IMR-90 (cell line): ENCODE measurements around the gene PRPSAP1. TPM values are rescaled to one million over a fixed set of nuclear protein-coding genes. Genes with fewer than 3 reads are reported as not detected.
A peak's percentile ranks its signal among the peaks of the same experiment; 100 is the strongest.

Experiments used
- ATAC-seq: fragments of 200-7000 bp; cut with Tn5 transposase; 2 replicates; pipeline ENCODE4 v1.9.1; 2020; ENCODE audit warnings: low read depth, mild to moderate bottlenecking, moderate library complexity
- BruUV-seq: library from RNA; stranded (reverse); fragments of 400-500 nt; replicated peaks from 2 replicates; lab custom pipeline; 2021; lab: Mats Ljungman, UMichigan
- CTCF ChIA-PET: fragments of 300-600 bp; formaldehyde crosslinking; extraction: SDS; loops from one replicate; lab custom pipeline; 2021; ENCODE audit warnings: antibody characterized with exemption; lab: Yijun Ruan, JAX
- POLR2A ChIA-PET: fragments of 300-600 bp; sonication (Branson Sonifier 250); formaldehyde crosslinking; loops from one replicate; lab custom pipeline; 2022; ENCODE audit warnings: antibody characterized with exemption; ENCODE audit not compliant: unreplicated experiment; lab: Charles Lee
- DNase-seq: peaks from one replicate; pipeline ENCODE4 v3.0.0; 2013
- H2AFZ ChIP-seq: replicated peaks from 2 replicates; pipeline ENCODE3; 2013; ENCODE audit warnings: low read length, mild to moderate bottlenecking; ENCODE audit not compliant: poor library complexity
- H2AK5ac ChIP-seq: 2 replicates; pipeline ENCODE4 v1.6.1; 2013; ENCODE audit warnings: low read depth, low read length, inconsistent platforms
- H2AK9ac ChIP-seq: replicated peaks from 2 replicates; pipeline ENCODE3; 2013; ENCODE audit warnings: mild to moderate bottlenecking, low read depth, low read length, moderate library complexity; ENCODE audit not compliant: poor library complexity
- H2BK120ac ChIP-seq: 2 replicates; pipeline ENCODE4 v1.6.1; 2013; ENCODE audit warnings: low read depth, low read length, inconsistent platforms
- H2BK15ac ChIP-seq: 3 replicates; pipeline ENCODE4 v1.6.1; 2013; ENCODE audit warnings: low read depth, low read length, inconsistent platforms
- H2BK20ac ChIP-seq: 2 replicates; pipeline ENCODE4 v1.6.1; 2013; ENCODE audit warnings: low read depth, mild to moderate bottlenecking, inconsistent platforms, low read length, moderate library complexity
- H2BK5ac ChIP-seq: 2 replicates; pipeline ENCODE4 v1.6.1; 2013; ENCODE audit warnings: mild to moderate bottlenecking, low read depth, low read length, inconsistent platforms; ENCODE audit not compliant: poor library complexity, severe bottlenecking
- H3K14ac ChIP-seq: replicated peaks from 2 replicates; pipeline ENCODE4 v1.6.1; 2013; ENCODE audit warnings: low read depth, low read length, inconsistent platforms
- H3K18ac ChIP-seq: 2 replicates; pipeline ENCODE4 v1.6.1; 2013; ENCODE audit warnings: low read depth, low read length, control low read depth
- H3K23ac ChIP-seq: 2 replicates; pipeline ENCODE4 v1.6.1; 2013; ENCODE audit warnings: low read depth, low read length, inconsistent platforms
- H3K27ac ChIP-seq: 2 replicates; pipeline ENCODE4 v1.5.1; 2013; ENCODE audit warnings: mild to moderate bottlenecking, control low read depth, low read length; ENCODE audit not compliant: insufficient read depth
- H3K27me3 ChIP-seq: 2 replicates; pipeline ENCODE4 v1.6.1; 2013; ENCODE audit warnings: low read length; ENCODE audit not compliant: control insufficient read depth, insufficient read depth
- H3K36me3 ChIP-seq: 2 replicates; pipeline ENCODE4 v1.6.1; 2013; ENCODE audit warnings: low read length, mixed read lengths; ENCODE audit not compliant: control insufficient read depth, insufficient read depth
- H3K4ac ChIP-seq: 2 replicates; pipeline ENCODE4 v1.6.1; 2013; ENCODE audit warnings: low read depth, low read length, inconsistent platforms
- H3K4me1 ChIP-seq: 2 replicates; pipeline ENCODE4 v1.6.1; 2013; ENCODE audit warnings: low read length, mixed read lengths; ENCODE audit not compliant: control insufficient read depth, insufficient read depth
- H3K4me2 ChIP-seq: 2 replicates; pipeline ENCODE4 v1.6.1; 2013; ENCODE audit warnings: low read depth, mild to moderate bottlenecking, control low read depth, low read length, moderate library complexity
- H3K4me3 ChIP-seq: 2 replicates; pipeline ENCODE4 v1.5.1; 2013; ENCODE audit warnings: low read depth, mild to moderate bottlenecking, control low read depth, low read length, moderate library complexity; ENCODE audit not compliant: insufficient read depth
- H3K56ac ChIP-seq: 2 replicates; pipeline ENCODE4 v1.6.1; 2013; ENCODE audit warnings: low read length, inconsistent platforms; ENCODE audit not compliant: insufficient read depth; ENCODE audit errors: extremely low read depth
- H3K79me1 ChIP-seq, 2 experiments: 2 replicates each; pipeline ENCODE4 v1.6.1; 2013; ENCODE audit warnings: low read length in 2 of 2, inconsistent platforms in 1 of 2, low read depth in 1 of 2
- H3K9ac ChIP-seq: 2 replicates; pipeline ENCODE4 v1.6.1; 2013; ENCODE audit warnings: low read depth, low read length, control low read depth
- H3K9me1 ChIP-seq: 2 replicates; pipeline ENCODE4 v1.6.1; 2013; ENCODE audit warnings: low read length, inconsistent platforms; ENCODE audit not compliant: insufficient read depth
- H3K9me3 ChIP-seq: 2 replicates; pipeline ENCODE4 v1.6.1; 2013; ENCODE audit warnings: low read length; ENCODE audit not compliant: control insufficient read depth, insufficient read depth
- H4K20me1 ChIP-seq: 2 replicates; pipeline ENCODE4 v1.6.1; 2013; ENCODE audit warnings: low read length, inconsistent platforms; ENCODE audit not compliant: insufficient read depth
- H4K5ac ChIP-seq: 2 replicates; pipeline ENCODE4 v1.6.1; 2013; ENCODE audit warnings: mild to moderate bottlenecking, low read depth, low read length, control low read depth
- H4K8ac ChIP-seq, 2 experiments: 2 replicates each; pipeline ENCODE4 v1.6.1; 2013; ENCODE audit warnings: low read depth in 2 of 2, low read length in 2 of 2, control low read depth in 1 of 2, inconsistent platforms in 1 of 2
- H4K91ac ChIP-seq: 2 replicates; pipeline ENCODE4 v1.6.1; 2013; ENCODE audit warnings: low read depth, low read length, inconsistent platforms; ENCODE audit not compliant: insufficient read depth
- CEBPB ChIP-seq: IDR thresholded peaks from 2 replicates; pipeline ENCODE4 v1.6.1; 2012; ENCODE audit warnings: low read depth, low read length, improper control_type of control experiment
- CTCF ChIP-seq: conservative IDR thresholded peaks from 2 replicates; pipeline ENCODE4 v1.5.1; 2012; ENCODE audit warnings: mild to moderate bottlenecking, low read depth, low read length, improper control_type of control experiment
- FOS ChIP-seq: fragments of 150-350 bp; IDR thresholded peaks from 2 replicates; pipeline ENCODE4 v1.6.1; 2016; ENCODE audit warnings: low read depth, low read length
- NFE2L2 ChIP-seq: fragments of 150-350 bp; IDR thresholded peaks from 2 replicates; pipeline ENCODE4 v1.6.1; 2016; ENCODE audit warnings: low read depth, mild to moderate bottlenecking, low read length
- POLR2A ChIP-seq: IDR thresholded peaks from 2 replicates; pipeline ENCODE4 v1.6.1; 2012; ENCODE audit warnings: mild to moderate bottlenecking, low read depth, low read length
- RAD21 ChIP-seq: IDR thresholded peaks from 2 replicates; pipeline ENCODE4 v1.6.1; 2012; ENCODE audit warnings: low read length, improper control_type of control experiment
- RFX5 ChIP-seq: IDR thresholded peaks from 2 replicates; pipeline ENCODE4 v1.8.0; 2012; ENCODE audit warnings: low read depth, mild to moderate bottlenecking, low read length, moderate library complexity
- USF2 ChIP-seq: fragments of 150-350 bp; IDR thresholded peaks from 2 replicates; pipeline ENCODE4 v1.6.1; 2017; ENCODE audit warnings: mild to moderate bottlenecking, antibody characterized with exemption, low read length, low read depth
- whole genome bisulfite sequencing, 2 experiments: methylation state at CpG; one replicate each; pipeline versions ENCODE4 v1.1.5 to v1.1.7; 2013; ENCODE audit warnings: missing lambda C conversion rate in 2 of 2; ENCODE audit not compliant: insufficient read length in 1 of 2; ENCODE audit errors: extremely low coverage in 2 of 2; 5-methylcytosine and 5-hydroxymethylcytosine counted together
- dilution Hi-C: fragments of 300-500 bp; cut with HindIII; formaldehyde crosslinking; loops from one replicate; pipeline ENCODE4 v1.14.3; 2018; ENCODE audit warnings: low sequenced_read_pairs; ENCODE audit not compliant: unreplicated experiment
- in situ Hi-C: fragments of 300-500 bp; cut with MboI; formaldehyde crosslinking; loops from 3 replicates; pipeline ENCODE4 v1.14.3; 2019; ENCODE audit warnings: low sequenced_read_pairs, inconsistent platforms, mixed read lengths
- intact Hi-C: fragments of 100-400 bp; cut with micrococcal nuclease; formaldehyde crosslinking; loops from 2 replicates; pipeline ENCODE4 v1.10.0; 2022
- polyA plus RNA-seq, 3 experiments: library from polyadenylated mRNA; depleted of rRNA; stranded (reverse); fragments of >200 nt; gene quantifications; 2 replicates each; pipeline ENCODE4 v1.2.3, GENCODE V29; 2012; ENCODE audit warnings: low replicate concordance in 1 of 3
- total RNA-seq: library from RNA; depleted of rRNA; stranded (reverse); fragments of >200 nt; gene quantifications from 2 replicates; pipeline ENCODE4 v1.2.3, GENCODE V29; 2012

Gene PRPSAP1
- total and polyA plus RNA-seq, 2 of the 4 experiments (the other 2 are of a cell fraction): 34.4 to 48.6 TPM

- dilution Hi-C loops (no loop called here), intact Hi-C loops (no loop called here), in situ Hi-C loops (no loop called here)
- DNase-seq (peak; percentile 23), ATAC-seq (no peak)
- no peak overlapping the region for H3K4me2 ChIP-seq
- peak overlapping the region; percentile 56; the same call in 1 of the 2 replicates for H4K91ac ChIP-seq
- no peak overlapping the region for H3K4me3 ChIP-seq
- peak overlapping the region; percentile 34; the same call in 1 of the 2 replicates for H4K5ac ChIP-seq
- H2BK20ac ChIP-seq: no peak overlapping the region
- peak overlapping the region; percentile 66; the same call in 1 of the 2 replicates for H3K27ac ChIP-seq
- H2BK15ac ChIP-seq: no peak overlapping the region
- peak overlapping the region; percentile 11; the same call in 1 of the 2 replicates for H3K9ac ChIP-seq
- no peak for TF ChIP-seq FOS
- no peak for TF ChIP-seq RAD21
- peak; percentile 57 for TF ChIP-seq CEBPB
- no peak for TF ChIP-seq NFE2L2
- no peak for TF ChIP-seq RFX5
- TF ChIP-seq CTCF: no peak
- no peak for TF ChIP-seq POLR2A
- TF ChIP-seq USF2: no peak
- H3K9me3 ChIP-seq: no peaks in the 10 kb centered on the region
- H3K18ac ChIP-seq: no peak overlapping the region; the same call in 1 of the 2 replicates
- no TSS peak for BruUV-seq
- H3K9me1 ChIP-seq: peaks cover 3% of the 10 kb centered on the region; the same call in 1 of the 2 replicates
- WGBS, 2 experiments: no CpG with 5 or more reads among the region's 14 CpGs
- no peaks in the 10 kb centered on the region for H3K27me3 ChIP-seq
- H3K4ac ChIP-seq: peak overlapping the region; percentile 8; the same call in 1 of the 2 replicates
- H3K56ac ChIP-seq: no peak overlapping the region
- peak overlapping the region; percentile 52; the same call in 1 of the 2 replicates for H2AK5ac ChIP-seq
- H4K8ac ChIP-seq: peak overlapping the region in 1 of 2 experiments; percentile 47; a peak in 1 of 4 replicates
- peaks cover 15 to 39% of the 10 kb centered on the region in 2 experiments for H3K79me1 ChIP-seq
- no peak overlapping the region for H2AFZ ChIP-seq
- no peak overlapping the region for H2AK9ac ChIP-seq
- no peak overlapping the region for H3K23ac ChIP-seq
- no peaks in the 10 kb centered on the region for H4K20me1 ChIP-seq
- H3K36me3 ChIP-seq: peaks cover 49% of the 10 kb centered on the region
- ChIA-PET POLR2A (no interaction called here), CTCF (interaction anchor here (0.6 kb wide), 1 partner anchor 97 kb away, joined by 4 read pairs; no protein-coding TSS in a partner anchor)
- peaks cover 6% of the 10 kb centered on the region; the same call in 1 of the 2 replicates for H3K4me1 ChIP-seq
- H3K14ac ChIP-seq: 0 out of 2 replicates have a peak overlapping the region, but pooled peaks have one; percentile 30
- no peak overlapping the region for H2BK5ac ChIP-seq
- peak overlapping the region; percentile 74 for H2BK120ac ChIP-seq
Observed at GRCh38 chr17:76345377-76345974, 8.2 kb downstream of the PRPSAP1 start.
